GM19324 (cell line): Measurements from ENCODE around the gene CD2.

ENCODE experiments used
- ATAC-seq: cut with Tn5 transposase; IDR thresholded peaks from one replicate; pipeline ENCODE4 v1.9.1; 2021; ENCODE audit warnings: mild to moderate bottlenecking, moderate library complexity; ENCODE audit not compliant: unreplicated experiment, low FRiP score

Gene CD2

DNA sequence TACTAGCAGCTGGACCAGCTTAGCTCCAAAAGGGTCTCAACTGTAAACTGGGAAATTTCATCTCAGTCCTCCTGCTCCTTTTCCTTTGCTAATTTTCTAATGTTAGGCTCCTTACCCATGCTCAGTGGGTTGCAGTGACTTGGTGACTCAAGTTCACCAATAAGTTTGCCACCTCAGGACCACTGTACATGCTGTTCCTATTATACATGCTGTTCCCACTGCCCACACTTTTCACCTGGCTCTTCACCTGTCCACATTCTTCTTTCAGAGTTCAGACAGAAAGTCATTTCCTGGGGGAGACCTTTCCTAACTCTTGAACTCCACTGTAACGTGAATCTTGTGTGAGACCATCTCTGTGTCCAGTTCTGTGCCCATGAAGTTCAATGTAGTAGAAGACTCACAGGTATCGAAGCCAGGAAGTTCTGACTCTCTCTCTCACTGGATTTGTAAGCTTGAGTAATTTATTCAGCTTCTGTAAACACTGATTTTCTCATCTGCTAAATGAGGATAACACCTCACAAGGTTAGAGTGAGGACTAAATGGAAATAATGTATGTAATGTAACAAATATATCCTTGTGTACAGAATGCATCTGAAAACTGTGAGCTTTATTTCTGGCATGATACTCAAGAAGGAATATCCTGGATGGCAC, 17.9 kb downstream of the CD2 start:
- ATAC-seq: no peak

DNA sequence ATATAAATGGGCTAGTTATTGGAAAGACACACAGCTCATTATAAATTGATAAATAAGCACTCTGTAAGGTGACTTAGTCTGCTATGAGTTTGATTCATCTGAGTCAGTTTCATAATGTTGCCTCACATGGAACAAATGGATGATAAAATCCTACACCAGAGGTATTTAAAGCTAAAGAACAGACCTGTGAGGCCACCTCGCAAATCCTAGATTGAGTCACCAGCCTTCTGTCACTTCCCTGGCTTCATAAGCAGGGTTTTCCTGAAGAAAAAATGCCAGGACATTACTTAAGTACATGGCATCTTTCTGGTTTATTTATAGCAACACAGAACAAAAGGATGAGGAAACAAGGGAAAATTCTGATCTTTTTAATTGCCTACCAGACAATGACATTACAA, 18.4 kb downstream of the CD2 start:
- ATAC-seq: no peak

GRCh38 chr1:116775116-116775752, 21.0 kb downstream of the CD2 start:
- no peak for ATAC-seq

DNA sequence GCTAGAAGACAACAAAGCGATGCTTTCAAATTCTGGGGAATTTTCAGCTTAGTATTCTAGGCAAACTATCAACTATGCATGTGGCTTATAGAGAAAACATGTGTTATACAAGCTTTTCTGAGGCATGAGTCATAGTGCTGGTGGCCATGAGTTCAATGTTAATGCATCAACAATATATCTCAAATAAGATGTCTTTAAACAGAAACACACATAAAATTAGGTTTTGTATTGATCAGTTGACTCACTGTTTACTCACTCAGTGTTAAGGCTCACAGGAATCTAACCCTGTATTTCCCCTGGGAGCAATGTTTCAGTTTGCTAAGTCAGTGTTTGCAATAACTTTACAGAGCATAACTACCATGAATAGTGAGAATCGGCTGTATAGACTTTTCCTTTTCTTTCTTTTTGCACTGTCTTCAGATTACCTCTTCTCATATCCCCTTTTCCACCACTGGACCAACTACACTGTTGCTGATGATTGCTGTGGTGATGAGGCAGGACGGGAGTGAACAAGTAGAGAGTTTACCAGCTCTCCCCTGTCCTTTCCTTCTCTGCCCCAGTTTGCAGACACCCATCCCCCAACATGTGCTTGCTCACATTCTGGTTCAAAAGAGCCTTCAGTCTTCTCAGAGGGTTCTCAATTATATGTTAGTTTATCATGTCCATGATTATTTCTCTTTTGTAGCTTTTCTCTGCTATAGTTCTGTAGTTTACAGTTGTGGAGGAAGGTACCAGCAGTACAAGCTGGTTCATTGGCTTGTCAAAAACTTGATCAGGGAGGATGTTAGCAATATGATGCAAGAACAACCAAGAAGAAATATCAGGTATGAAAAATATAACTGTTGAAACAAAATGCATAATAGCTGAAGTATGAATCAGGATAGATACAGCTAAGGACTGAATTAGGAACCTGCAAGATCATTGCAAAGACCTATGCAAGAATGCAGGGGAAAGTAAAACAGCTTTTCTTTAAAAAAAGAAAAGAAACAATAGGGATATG, 23.9 kb downstream of the CD2 start:
- ATAC-seq: no peak

- no peak for ATAC-seq
Measured at GRCh38 chr1:116781034-116781433, 26.8 kb downstream of the CD2 start.

GRCh38 chr1:116785006-116785405, 30.8 kb downstream of the CD2 start:
- no peak for ATAC-seq

GRCh38 chr1:116786049-116786448, 31.8 kb downstream of the CD2 start:
- ATAC-seq: no peak

- ATAC-seq: no peak
Measured at GRCh38 chr1:116791727-116792126, 37.5 kb downstream of the CD2 start.

GRCh38 chr1:116793357-116793935, 39.2 kb downstream of the CD2 start:
- no peak for ATAC-seq

DNA sequence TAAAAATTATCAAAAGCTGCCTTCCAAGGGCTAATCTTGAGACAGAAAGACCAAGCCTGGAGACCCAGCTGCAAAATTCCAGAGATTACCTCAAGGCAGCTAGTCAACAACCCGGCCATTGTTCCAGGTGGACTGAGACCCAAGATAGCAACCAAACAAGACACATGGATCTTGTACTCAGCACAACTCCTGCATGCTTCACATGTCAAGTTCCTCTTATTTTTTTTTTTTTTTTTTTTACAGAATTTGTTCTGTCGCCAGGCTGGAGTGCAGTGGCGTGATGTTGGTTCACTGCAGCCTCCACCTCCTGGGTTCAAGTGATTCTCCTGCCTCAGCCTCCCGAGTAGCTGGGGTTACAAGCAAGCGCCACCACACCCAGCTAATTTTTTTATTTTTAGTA, 40.1 kb downstream of the CD2 start:
- ATAC-seq: no peak

GRCh38 chr1:116794804-116795481, 40.7 kb downstream of the CD2 start:
- peak; percentile 81 for ATAC-seq

- ATAC-seq: no peak
Measured at GRCh38 chr1:116795482-116795829, 41.2 kb downstream of the CD2 start.

DNA sequence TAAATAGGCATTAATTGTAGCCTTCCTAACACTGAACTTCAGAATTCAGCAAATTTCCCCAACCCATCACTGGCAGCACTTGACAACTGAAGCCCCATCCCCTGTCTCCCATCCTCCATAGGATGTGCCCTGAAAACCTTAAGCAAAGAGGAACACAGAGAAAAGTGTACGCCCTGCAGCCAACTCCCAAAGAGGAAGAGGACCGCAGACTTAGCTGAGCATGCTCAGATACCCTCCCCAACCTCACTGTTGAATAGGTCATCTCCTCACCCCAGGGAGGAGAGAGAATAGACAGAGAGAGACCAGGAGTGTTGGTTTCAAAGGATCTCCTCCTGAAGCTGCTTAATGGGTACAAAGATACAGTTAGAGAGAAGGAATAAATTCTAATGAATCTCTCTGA, 50.5 kb downstream of the CD2 start:
- ATAC-seq: no peak

DNA sequence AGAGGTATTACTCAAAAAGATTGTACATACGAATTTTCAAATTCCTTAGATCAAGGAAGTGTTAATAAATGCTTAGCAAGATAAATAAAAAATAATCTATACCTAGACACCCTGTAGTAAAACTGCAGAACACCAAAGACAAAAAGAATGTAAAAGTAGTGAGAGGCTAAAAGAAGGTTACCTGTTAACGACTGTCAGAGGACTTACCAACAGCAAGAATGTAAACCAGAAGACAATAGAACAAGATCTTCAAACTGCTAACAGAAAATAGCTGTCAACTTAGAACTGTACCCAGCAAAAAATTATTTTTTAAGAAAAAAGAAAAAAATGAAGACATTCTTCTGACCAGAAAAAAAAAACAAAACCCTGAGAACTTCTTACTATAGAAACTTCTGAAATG, 51.2 kb downstream of the CD2 start:
- no peak for ATAC-seq

DNA sequence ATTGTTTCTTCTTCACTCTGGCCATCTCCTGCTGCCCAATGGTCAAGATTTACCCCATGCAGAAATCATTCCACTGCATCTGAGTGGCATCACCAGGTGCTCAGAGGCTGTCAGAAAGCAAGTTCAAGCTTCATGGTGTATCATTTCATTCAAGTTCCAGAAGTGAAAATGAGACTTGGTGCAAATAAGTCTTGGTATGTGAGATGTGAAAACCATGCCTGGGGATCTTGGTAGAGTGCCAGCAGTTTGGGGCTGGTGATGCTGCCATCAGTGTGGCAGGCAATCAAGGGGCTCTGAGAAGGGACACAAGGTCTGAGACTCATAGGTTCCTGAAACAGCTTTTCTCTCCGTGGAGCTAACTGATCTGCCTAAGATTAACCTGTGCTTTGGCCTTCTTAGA, 52.0 kb downstream of the CD2 start:
- ATAC-seq: peak; percentile 88

- no peak for ATAC-seq
Measured at GRCh38 chr1:116806671-116807070, 52.4 kb downstream of the CD2 start.

DNA sequence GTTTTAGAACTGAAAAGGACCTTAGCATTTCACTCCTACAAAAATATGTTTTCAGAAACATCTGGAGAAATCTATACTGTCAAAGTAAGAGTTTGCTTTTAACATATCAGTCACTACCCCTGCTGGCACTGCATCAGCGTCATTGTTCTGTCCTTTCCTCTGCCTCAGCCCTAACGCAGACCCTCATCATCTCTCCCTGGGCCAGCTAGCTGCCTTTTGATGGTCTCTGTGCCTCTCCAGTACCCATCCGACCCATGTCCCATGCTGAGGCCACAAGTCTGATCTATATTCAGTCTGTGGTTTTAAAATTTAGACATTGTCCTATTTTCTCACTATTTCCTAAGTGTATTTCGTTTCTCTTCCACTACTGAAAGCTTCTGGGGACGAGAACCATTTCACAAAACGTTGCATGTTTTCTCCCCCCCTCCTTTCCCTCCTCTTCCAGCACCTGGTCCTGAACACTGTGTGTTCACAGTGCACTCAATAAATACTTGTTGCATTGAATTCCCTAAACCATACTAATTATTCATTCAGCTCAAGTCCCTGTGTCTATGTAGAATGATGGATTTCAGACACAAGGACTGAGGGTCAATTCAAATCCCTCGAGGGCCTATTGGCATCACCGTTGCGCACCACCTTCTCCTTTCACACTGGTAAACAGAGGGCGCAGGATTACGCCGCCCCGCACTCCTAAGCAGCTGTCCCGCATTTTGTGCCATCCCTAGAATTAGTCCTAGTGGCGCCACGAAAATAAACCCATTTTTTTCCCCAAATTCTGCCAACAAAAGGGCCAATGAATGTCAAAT, 53.4 kb downstream of the CD2 start:
- ATAC-seq: no peak

GRCh38 chr1:116808200-116808847, 54.1 kb downstream of the CD2 start:
- ATAC-seq: no peak

- no peak for ATAC-seq
Measured at GRCh38 chr1:116808848-116809508, 54.7 kb downstream of the CD2 start.
